HEK293 (cell line): Measurements from ENCODE around the gene TMEM164.
A peak's percentile ranks its signal among the peaks of the same experiment; 100 is the strongest.

Source experiments
- CTCF ChIA-PET: fragments of 350-600 bp; formaldehyde crosslinking; extraction: SDS; loops from one replicate; lab custom pipeline; 2021; ENCODE audit warnings: antibody characterized with exemption; lab: Yijun Ruan, JAX
- POLR2A ChIA-PET: fragments of 300-600 bp; formaldehyde crosslinking; extraction: SDS; loops from one replicate; lab custom pipeline; 2020; ENCODE audit warnings: antibody characterized with exemption, inconsistent platforms; lab: Yijun Ruan, JAX
- H3K27ac ChIP-seq: fragments of 200-500 bp; sonication (Bioruptor generic); 2 replicates; pipeline ENCODE4 v1.5.1; 2014; ENCODE audit warnings: low read depth, low read length, control low read depth, inconsistent platforms; ENCODE audit errors: extremely low read depth
- H3K36me3 ChIP-seq, 2 experiments: fragments of 200-500 bp in 1 of 2; sonication (Bioruptor generic) in 1 of 2; 1 replicate in 1 of 2; 2 replicates in 1 of 2; pipeline ENCODE4 v1.5.1; 2014 to 2017; ENCODE audit warnings: inconsistent platforms in 2 of 2, low read length in 2 of 2; ENCODE audit not compliant: control insufficient read depth in 2 of 2, insufficient read depth in 1 of 2
- H3K4me1 ChIP-seq: fragments of 200-500 bp; sonication (Bioruptor generic); 2 replicates; pipeline ENCODE4 v1.5.1; 2014; ENCODE audit warnings: mild to moderate bottlenecking, low read length, inconsistent platforms; ENCODE audit not compliant: control insufficient read depth, insufficient read depth
- H3K4me3 ChIP-seq: 2 replicates; pipeline ENCODE4 v1.5.1; 2011; ENCODE audit warnings: low read depth, mild to moderate bottlenecking, control low read depth, low read length, moderate library complexity
- H3K9me3 ChIP-seq: fragments of 200-500 bp; sonication (Bioruptor generic); 2 replicates; pipeline ENCODE4 v1.5.1; 2014; ENCODE audit warnings: low read depth, low read length, inconsistent platforms; ENCODE audit not compliant: control insufficient read depth, insufficient read depth
- GLIS2 ChIP-seq: fragments of 450-650 bp; formaldehyde crosslinking; IDR thresholded peaks from 2 replicates; pipeline ENCODE4 v1.5.1; 2016; ENCODE audit warnings: missing biosample characterization, missing genetic modification characterization
- MEIS1 ChIP-seq: sonication (generic); formaldehyde crosslinking; IDR thresholded peaks from 2 replicates; pipeline ENCODE4 v1.8.1; 2022; ENCODE audit warnings: missing genetic modification reagents, mild to moderate bottlenecking, borderline replicate concordance
- OSR2 ChIP-seq: fragments of 450-650 bp; formaldehyde crosslinking; IDR thresholded peaks from 2 replicates; pipeline ENCODE4 v1.5.1; 2016; ENCODE audit warnings: missing biosample characterization, missing genetic modification characterization
- ZBTB20 ChIP-seq: fragments of 450-650 bp; formaldehyde crosslinking; IDR thresholded peaks from 2 replicates; pipeline ENCODE4 v1.5.1; 2016; ENCODE audit warnings: missing biosample characterization, missing genetic modification characterization
- ZBTB8A ChIP-seq: fragments of 450-650 bp; formaldehyde crosslinking; IDR thresholded peaks from 2 replicates; pipeline ENCODE4 v1.5.1; 2016; ENCODE audit warnings: missing biosample characterization, missing genetic modification characterization
- ZNF157 ChIP-seq: fragments of 450-650 bp; formaldehyde crosslinking; IDR thresholded peaks from 2 replicates; pipeline ENCODE4 v1.5.1; 2016; ENCODE audit warnings: missing biosample characterization, missing genetic modification characterization
- ZNF184 ChIP-seq: fragments of 450-650 bp; IDR thresholded peaks from 2 replicates; pipeline ENCODE4 v1.5.1; 2018; ENCODE audit warnings: missing biosample characterization, mild to moderate bottlenecking, missing genetic modification characterization
- ZNF302 ChIP-seq: fragments of 450-650 bp; formaldehyde crosslinking; IDR thresholded peaks from 2 replicates; pipeline ENCODE4 v1.5.1; 2016; ENCODE audit warnings: missing biosample characterization, missing genetic modification characterization, low read depth
- ZNF354C ChIP-seq: fragments of 450-650 bp; formaldehyde crosslinking; IDR thresholded peaks from 2 replicates; pipeline ENCODE4 v1.5.1; 2016; ENCODE audit warnings: missing biosample characterization, missing genetic modification characterization, low read depth, borderline replicate concordance
- ZNF366 ChIP-seq: fragments of 450-650 bp; formaldehyde crosslinking; conservative IDR thresholded peaks from 2 replicates; pipeline ENCODE4 v1.5.1; 2016; ENCODE audit warnings: missing biosample characterization, missing genetic modification characterization
- ZNF473 ChIP-seq: fragments of 450-650 bp; formaldehyde crosslinking; IDR thresholded peaks from 2 replicates; pipeline ENCODE4 v1.5.1; 2017; ENCODE audit warnings: missing biosample characterization, missing genetic modification characterization
- ZNF521 ChIP-seq: fragments of 450-650 bp; formaldehyde crosslinking; IDR thresholded peaks from 2 replicates; pipeline ENCODE4 v1.5.1; 2017; ENCODE audit warnings: missing biosample characterization, mild to moderate bottlenecking, missing genetic modification characterization
- ZNF585B ChIP-seq: fragments of 450-650 bp; formaldehyde crosslinking; IDR thresholded peaks from 2 replicates; pipeline ENCODE4 v1.5.1; 2016; ENCODE audit warnings: missing biosample characterization, missing genetic modification characterization
- ZNF704 ChIP-seq: fragments of 450-650 bp; formaldehyde crosslinking; IDR thresholded peaks from 2 replicates; pipeline ENCODE4 v1.5.1; 2016; ENCODE audit warnings: missing biosample characterization, missing genetic modification characterization
- ZNF792 ChIP-seq: fragments of 450-650 bp; formaldehyde crosslinking; IDR thresholded peaks from 2 replicates; pipeline ENCODE4 v1.5.1; 2016; ENCODE audit warnings: missing biosample characterization, missing genetic modification characterization
- TF ChIP-seq, protein P1 (sequence below): fragments of 450-650 bp; formaldehyde crosslinking; IDR thresholded peaks from 2 replicates; pipeline ENCODE4 v1.5.1; 2016; ENCODE audit warnings: missing biosample characterization, missing genetic modification characterization, borderline replicate concordance
- TF ChIP-seq, protein P2 (sequence below): fragments of 450-650 bp; formaldehyde crosslinking; IDR thresholded peaks from 2 replicates; pipeline ENCODE4 v1.5.0; 2017; ENCODE audit warnings: missing biosample characterization, missing genetic modification characterization, borderline replicate concordance
- TF ChIP-seq, protein P3 (sequence below): fragments of 450-650 bp; formaldehyde crosslinking; IDR thresholded peaks from 2 replicates; pipeline ENCODE4 v1.5.1; 2017; ENCODE audit warnings: missing biosample characterization, missing genetic modification characterization
- TF ChIP-seq, protein P4 (sequence below): IDR thresholded peaks from 2 replicates; pipeline ENCODE4 v1.6.1; 2011; ENCODE audit warnings: mild to moderate bottlenecking, low read depth, low read length, borderline replicate concordance

Gene TMEM164

DNA sequence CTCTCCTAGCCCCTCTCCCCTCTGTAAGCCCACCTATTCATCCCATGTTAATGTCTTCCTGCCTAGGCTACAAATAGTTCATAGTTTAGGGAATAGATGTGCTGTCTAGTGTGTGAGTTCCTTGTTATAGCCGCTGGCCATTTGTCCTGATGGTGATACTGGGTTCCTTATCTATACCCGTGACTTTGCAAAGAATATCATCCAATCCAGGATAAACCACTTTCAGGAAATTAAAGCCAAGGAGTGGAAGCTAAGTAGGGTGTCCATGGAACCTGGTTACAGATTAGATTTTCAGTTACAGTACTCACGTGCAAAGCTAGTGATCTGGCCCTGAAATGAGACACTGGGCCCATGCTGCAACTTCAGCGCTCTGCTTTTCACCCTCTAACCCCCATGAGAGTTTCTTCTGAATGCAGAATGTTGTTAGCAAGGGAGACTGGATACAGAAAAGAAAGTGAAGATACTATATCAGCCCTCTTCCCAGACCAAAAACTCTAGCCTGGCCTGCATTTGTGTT is 111.4 kb downstream of the TMEM164 start (continued):
- TF ChIP-seq, protein P1, sequence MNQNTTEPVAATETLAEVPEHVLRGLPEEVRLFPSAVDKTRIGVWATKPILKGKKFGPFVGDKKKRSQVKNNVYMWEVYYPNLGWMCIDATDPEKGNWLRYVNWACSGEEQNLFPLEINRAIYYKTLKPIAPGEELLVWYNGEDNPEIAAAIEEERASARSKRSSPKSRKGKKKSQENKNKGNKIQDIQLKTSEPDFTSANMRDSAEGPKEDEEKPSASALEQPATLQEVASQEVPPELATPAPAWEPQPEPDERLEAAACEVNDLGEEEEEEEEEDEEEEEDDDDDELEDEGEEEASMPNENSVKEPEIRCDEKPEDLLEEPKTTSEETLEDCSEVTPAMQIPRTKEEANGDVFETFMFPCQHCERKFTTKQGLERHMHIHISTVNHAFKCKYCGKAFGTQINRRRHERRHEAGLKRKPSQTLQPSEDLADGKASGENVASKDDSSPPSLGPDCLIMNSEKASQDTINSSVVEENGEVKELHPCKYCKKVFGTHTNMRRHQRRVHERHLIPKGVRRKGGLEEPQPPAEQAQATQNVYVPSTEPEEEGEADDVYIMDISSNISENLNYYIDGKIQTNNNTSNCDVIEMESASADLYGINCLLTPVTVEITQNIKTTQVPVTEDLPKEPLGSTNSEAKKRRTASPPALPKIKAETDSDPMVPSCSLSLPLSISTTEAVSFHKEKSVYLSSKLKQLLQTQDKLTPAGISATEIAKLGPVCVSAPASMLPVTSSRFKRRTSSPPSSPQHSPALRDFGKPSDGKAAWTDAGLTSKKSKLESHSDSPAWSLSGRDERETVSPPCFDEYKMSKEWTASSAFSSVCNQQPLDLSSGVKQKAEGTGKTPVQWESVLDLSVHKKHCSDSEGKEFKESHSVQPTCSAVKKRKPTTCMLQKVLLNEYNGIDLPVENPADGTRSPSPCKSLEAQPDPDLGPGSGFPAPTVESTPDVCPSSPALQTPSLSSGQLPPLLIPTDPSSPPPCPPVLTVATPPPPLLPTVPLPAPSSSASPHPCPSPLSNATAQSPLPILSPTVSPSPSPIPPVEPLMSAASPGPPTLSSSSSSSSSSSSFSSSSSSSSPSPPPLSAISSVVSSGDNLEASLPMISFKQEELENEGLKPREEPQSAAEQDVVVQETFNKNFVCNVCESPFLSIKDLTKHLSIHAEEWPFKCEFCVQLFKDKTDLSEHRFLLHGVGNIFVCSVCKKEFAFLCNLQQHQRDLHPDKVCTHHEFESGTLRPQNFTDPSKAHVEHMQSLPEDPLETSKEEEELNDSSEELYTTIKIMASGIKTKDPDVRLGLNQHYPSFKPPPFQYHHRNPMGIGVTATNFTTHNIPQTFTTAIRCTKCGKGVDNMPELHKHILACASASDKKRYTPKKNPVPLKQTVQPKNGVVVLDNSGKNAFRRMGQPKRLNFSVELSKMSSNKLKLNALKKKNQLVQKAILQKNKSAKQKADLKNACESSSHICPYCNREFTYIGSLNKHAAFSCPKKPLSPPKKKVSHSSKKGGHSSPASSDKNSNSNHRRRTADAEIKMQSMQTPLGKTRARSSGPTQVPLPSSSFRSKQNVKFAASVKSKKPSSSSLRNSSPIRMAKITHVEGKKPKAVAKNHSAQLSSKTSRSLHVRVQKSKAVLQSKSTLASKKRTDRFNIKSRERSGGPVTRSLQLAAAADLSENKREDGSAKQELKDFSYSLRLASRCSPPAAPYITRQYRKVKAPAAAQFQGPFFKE (tag by site-specific recombination), result no peak
- TF ChIP-seq GLIS2 (tag by site-specific recombination), result no peak
- TF ChIP-seq, protein P2, sequence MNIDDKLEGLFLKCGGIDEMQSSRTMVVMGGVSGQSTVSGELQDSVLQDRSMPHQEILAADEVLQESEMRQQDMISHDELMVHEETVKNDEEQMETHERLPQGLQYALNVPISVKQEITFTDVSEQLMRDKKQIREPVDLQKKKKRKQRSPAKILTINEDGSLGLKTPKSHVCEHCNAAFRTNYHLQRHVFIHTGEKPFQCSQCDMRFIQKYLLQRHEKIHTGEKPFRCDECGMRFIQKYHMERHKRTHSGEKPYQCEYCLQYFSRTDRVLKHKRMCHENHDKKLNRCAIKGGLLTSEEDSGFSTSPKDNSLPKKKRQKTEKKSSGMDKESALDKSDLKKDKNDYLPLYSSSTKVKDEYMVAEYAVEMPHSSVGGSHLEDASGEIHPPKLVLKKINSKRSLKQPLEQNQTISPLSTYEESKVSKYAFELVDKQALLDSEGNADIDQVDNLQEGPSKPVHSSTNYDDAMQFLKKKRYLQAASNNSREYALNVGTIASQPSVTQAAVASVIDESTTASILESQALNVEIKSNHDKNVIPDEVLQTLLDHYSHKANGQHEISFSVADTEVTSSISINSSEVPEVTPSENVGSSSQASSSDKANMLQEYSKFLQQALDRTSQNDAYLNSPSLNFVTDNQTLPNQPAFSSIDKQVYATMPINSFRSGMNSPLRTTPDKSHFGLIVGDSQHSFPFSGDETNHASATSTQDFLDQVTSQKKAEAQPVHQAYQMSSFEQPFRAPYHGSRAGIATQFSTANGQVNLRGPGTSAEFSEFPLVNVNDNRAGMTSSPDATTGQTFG (tag by site-specific recombination), result no peak
- no peak for TF ChIP-seq ZNF704 (tag by site-specific recombination)
- no peak for TF ChIP-seq OSR2 (tag by site-specific recombination)
- TF ChIP-seq ZNF157, result no peak
- TF ChIP-seq, all 188 proteins: peak for 0

DNA sequence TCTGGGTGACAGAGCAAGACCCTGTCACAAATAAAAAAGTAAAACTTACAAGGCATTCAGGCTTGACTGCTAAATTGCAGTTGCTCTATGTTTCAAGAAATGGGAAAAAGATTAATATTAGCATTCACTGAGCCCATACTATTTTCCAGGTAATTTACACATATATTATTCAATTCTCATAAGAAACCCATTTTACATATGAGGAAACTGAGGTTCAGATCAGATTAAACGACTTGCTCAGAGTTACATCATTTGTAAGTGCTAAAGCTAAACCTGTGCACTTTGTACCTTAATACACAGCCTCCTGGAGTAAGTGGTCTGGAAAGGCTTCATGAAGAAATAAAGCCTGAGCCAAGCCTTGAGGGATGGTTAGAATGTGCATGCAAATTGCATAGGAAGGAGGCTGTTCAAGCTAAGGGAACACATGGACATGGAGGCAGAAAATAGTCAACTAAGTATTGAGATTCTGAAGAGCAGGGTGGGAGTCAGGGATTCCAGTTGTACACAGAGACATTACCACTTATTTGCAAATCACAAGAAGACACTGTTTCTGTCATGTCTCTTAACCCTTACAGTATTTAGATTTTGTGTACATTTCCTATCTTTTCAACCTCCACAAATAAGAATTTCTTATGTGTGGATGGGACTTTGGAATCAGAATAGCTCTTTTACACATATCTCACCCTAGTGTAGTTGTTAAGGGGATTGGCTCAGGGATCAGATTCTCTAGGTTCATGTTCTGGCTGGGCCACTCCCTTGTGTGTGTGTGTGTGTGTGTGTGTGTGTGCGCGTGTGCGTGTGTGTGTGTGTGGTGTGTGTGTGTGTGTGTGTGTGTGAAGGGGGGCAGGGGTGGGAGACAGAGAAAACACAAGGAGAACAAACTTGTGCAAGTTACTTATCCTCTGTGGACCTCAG is 113.4 kb downstream of the TMEM164 start:
- H3K4me3 ChIP-seq, result no peak overlapping the region
- no peak overlapping the region for H3K27ac ChIP-seq
- no peaks in the 10 kb centered on the region for H3K36me3 ChIP-seq
- ChIA-PET CTCF (interaction anchor here (0.6 kb wide), 2 partner anchors 155 to 355 kb away, joined by 3 to 4 read pairs; no protein-coding TSS in a partner anchor), POLR2A (no interaction called here)
- H3K4me1 ChIP-seq, result no peaks in the 10 kb centered on the region
- no peaks in the 10 kb centered on the region for H3K9me3 ChIP-seq
- TF ChIP-seq MEIS1 (CRISPR knock-in tag), result no peak
- TF ChIP-seq, protein P3, sequence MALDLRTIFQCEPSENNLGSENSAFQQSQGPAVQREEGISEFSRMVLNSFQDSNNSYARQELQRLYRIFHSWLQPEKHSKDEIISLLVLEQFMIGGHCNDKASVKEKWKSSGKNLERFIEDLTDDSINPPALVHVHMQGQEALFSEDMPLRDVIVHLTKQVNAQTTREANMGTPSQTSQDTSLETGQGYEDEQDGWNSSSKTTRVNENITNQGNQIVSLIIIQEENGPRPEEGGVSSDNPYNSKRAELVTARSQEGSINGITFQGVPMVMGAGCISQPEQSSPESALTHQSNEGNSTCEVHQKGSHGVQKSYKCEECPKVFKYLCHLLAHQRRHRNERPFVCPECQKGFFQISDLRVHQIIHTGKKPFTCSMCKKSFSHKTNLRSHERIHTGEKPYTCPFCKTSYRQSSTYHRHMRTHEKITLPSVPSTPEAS, result peak; percentile 85

DNA sequence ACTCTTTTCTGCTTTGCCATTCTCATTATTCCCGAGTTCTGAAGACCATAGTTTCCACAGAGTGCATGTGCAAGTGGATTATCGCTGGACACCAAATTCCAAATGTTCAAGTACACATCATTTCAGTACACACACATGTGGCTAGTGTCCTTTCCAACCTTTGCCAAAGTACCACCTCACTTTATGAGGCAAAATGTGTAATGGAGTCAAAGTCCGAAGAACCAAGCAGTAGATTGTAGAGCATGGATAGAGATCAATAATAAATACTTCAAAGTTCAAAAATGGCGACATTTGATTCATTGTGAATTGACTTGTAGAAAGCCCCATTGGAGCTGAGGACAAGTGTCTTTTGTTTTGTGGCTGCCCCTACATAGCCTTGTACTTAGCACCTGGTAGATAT is 115.6 kb downstream of the TMEM164 start:
- H3K36me3 ChIP-seq, result no peaks in the 10 kb centered on the region
- CTCF ChIA-PET, result interaction anchor here (0.7 to 1.7 kb wide), 2 partner anchors 28 to 44 kb away, joined by 3 to 5 read pairs; no protein-coding TSS in a partner anchor
- H3K9me3 ChIP-seq, result no peaks in the 10 kb centered on the region
- no peaks in the 10 kb centered on the region for H3K4me1 ChIP-seq
- H3K27ac ChIP-seq, result no peak overlapping the region
- POLR2A ChIA-PET, result no interaction called here
- H3K4me3 ChIP-seq, result no peak overlapping the region
- TF ChIP-seq ZNF302 (tag by site-specific recombination) (no peak), ZBTB8A (tag by site-specific recombination) (no peak), ZNF354C (tag by site-specific recombination) (no peak), ZNF184 (tag by site-specific recombination) (no peak), ZNF521 (tag by site-specific recombination) (no peak), ZNF366 (tag by site-specific recombination) (no peak), ZBTB20 (no peak), ZNF585B (tag by site-specific recombination) (no peak), ZNF792 (no peak), ZNF473 (tag by site-specific recombination) (no peak)
- TF ChIP-seq, protein P4, sequence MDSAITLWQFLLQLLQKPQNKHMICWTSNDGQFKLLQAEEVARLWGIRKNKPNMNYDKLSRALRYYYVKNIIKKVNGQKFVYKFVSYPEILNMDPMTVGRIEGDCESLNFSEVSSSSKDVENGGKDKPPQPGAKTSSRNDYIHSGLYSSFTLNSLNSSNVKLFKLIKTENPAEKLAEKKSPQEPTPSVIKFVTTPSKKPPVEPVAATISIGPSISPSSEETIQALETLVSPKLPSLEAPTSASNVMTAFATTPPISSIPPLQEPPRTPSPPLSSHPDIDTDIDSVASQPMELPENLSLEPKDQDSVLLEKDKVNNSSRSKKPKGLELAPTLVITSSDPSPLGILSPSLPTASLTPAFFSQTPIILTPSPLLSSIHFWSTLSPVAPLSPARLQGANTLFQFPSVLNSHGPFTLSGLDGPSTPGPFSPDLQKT, result no peak
